Measurements from ENCODE around the gene SYTL3.

SYTL3 gene

GRCh38 chr6:158730541-158730907 is 80.7 kb downstream of the SYTL3 start:
- TF ChIP-seq CTCF (IDR thresholded peaks at IDR 0.05; ENCODE audit: insufficient read depth, low read length, poor library complexity, severe bottlenecking), result no peak
- Histone ChIP-seq H3K4me3 (replicated peaks; ENCODE audit: low read depth, low read length) (no peak overlapping the region), H3K27me3 (replicated peaks; ENCODE audit: control insufficient read depth, insufficient read depth, low read length) (no peaks in the 10 kb centered on the region), H3K36me3 (ENCODE audit: control insufficient read depth, insufficient read depth, low read length) (peaks cover 2% of the 10 kb centered on the region; the same call in 1 of the 2 replicates)
- DNase-seq (ENCODE audit: extremely low read depth, insufficient read length), result no peak

GRCh38 chr6:158735009-158735408 is 85.2 kb downstream of the SYTL3 start:
- no peak for DNase-seq (ENCODE audit: extremely low read depth, insufficient read length)
- no peaks in the 10 kb centered on the region for H3K27me3 ChIP-seq (replicated peaks; ENCODE audit: control insufficient read depth, insufficient read depth, low read length)

GRCh38 chr6:158737082-158737709 is 87.3 kb downstream of the SYTL3 start:
- H3K36me3 ChIP-seq (ENCODE audit: control insufficient read depth, insufficient read depth, low read length), result peaks cover 2% of the 10 kb centered on the region; the same call in 1 of the 2 replicates
- no peak for TF ChIP-seq CTCF (IDR thresholded peaks at IDR 0.05; ENCODE audit: insufficient read depth, low read length, poor library complexity, severe bottlenecking)
- DNase-seq (ENCODE audit: extremely low read depth, insufficient read length), result no peak
- H3K27me3 ChIP-seq (replicated peaks; ENCODE audit: control insufficient read depth, insufficient read depth, low read length), result no peaks in the 10 kb centered on the region
- H3K4me3 ChIP-seq (replicated peaks; ENCODE audit: low read depth, low read length), result no peak overlapping the region

More at GRCh38 chr6:158735009-158735408, 85.2 kb downstream of the SYTL3 start:
- Histone ChIP-seq H3K4me3 (replicated peaks; ENCODE audit: low read depth, low read length) (no peak overlapping the region), H3K36me3 (ENCODE audit: control insufficient read depth, insufficient read depth, low read length) (peaks cover 2% of the 10 kb centered on the region; the same call in 1 of the 2 replicates)
- no peak for TF ChIP-seq CTCF (IDR thresholded peaks at IDR 0.05; ENCODE audit: insufficient read depth, low read length, poor library complexity, severe bottlenecking)

- Histone ChIP-seq H3K36me3 (ENCODE audit: control insufficient read depth, insufficient read depth, low read length) (peaks cover 2% of the 10 kb centered on the region; the same call in 1 of the 2 replicates), H3K27me3 (replicated peaks; ENCODE audit: control insufficient read depth, insufficient read depth, low read length) (no peaks in the 10 kb centered on the region), H3K4me3 (replicated peaks; ENCODE audit: low read depth, low read length) (no peak overlapping the region)
- DNase-seq (ENCODE audit: extremely low read depth, insufficient read length), result no peak
- no peak for TF ChIP-seq CTCF (IDR thresholded peaks at IDR 0.05; ENCODE audit: insufficient read depth, low read length, poor library complexity, severe bottlenecking)
These were observed 88.1 kb downstream of the SYTL3 start for GRCh38 chr6:158737710-158738615.

GRCh38 chr6:158739673-158740072 is 89.8 kb downstream of the SYTL3 start:
- H3K4me3 ChIP-seq (replicated peaks; ENCODE audit: low read depth, low read length), result no peak overlapping the region
- no peak for TF ChIP-seq CTCF (IDR thresholded peaks at IDR 0.05; ENCODE audit: insufficient read depth, low read length, poor library complexity, severe bottlenecking)
- no peak for DNase-seq (ENCODE audit: extremely low read depth, insufficient read length)
- H3K27me3 ChIP-seq (replicated peaks; ENCODE audit: control insufficient read depth, insufficient read depth, low read length), result no peaks in the 10 kb centered on the region
- H3K36me3 ChIP-seq (ENCODE audit: control insufficient read depth, insufficient read depth, low read length), result no peaks in the 10 kb centered on the region; the same call in 1 of the 2 replicates

Measured in GM06990 (cell line).